ENCODE results near the gene SPTLC3. TPM values are rescaled to one million over a fixed set of nuclear protein-coding genes. Genes with fewer than 3 reads are reported as not detected.

The SPTLC3 gene
- total and polyA plus RNA-seq, 2 of the 13 experiments (the other 11 are each of a cell fraction or from before 2014, with no cell fraction given): 20.5 to 95.6 TPM

- TF ChIP-seq ZFX (CRISPR knock-in tag; IDR thresholded peaks at IDR 0.05; ENCODE audit: low read depth) (0 out of 2 replicates have a peak, but pooled peaks have one; percentile 19), LCORL (IDR thresholded peaks at IDR 0.05) (no peak), LCORL (CRISPR knock-in tag; IDR thresholded peaks at IDR 0.05) (0 out of 2 replicates have a peak, but pooled peaks have one; percentile 3), PHF21A (CRISPR knock-in tag; IDR thresholded peaks at IDR 0.05) (peak; percentile 24; the same call in 1 of the 2 replicates), ZMYM2 (CRISPR knock-in tag; IDR thresholded peaks at IDR 0.05) (0 out of 2 replicates have a peak, but pooled peaks have one; percentile 36), FOXO4 (CRISPR knock-in tag; conservative IDR thresholded peaks at IDR 0.05) (peak; percentile 93; the same call in 1 of the 2 replicates), ZNF709 (CRISPR knock-in tag; IDR thresholded peaks at IDR 0.05) (0 out of 2 replicates have a peak, but pooled peaks have one; percentile 24), ZBTB3 (CRISPR knock-in tag; IDR thresholded peaks at IDR 0.05; ENCODE audit: borderline replicate concordance, low read depth) (no peak), FOXJ3 (CRISPR knock-in tag; IDR thresholded peaks at IDR 0.05; ENCODE audit: borderline replicate concordance) (0 out of 2 replicates have a peak, but pooled peaks have one; percentile 15)
Observed at GRCh38 chr20:12975833-12976608, 32.8 kb upstream of the SPTLC3 start (continued).

GRCh38 chr20:12976720-12977309 lies 32.0 kb upstream of the SPTLC3 start:
- Histone ChIP-seq H3K4me2 (ENCODE audit: low read depth, low read length) (peak overlapping the region; percentile 84), H3K27ac (ENCODE audit: extremely low read length, insufficient read depth, low read length) (peak overlapping the region; percentile 80), H3K4me1 (ENCODE audit: insufficient read depth, low read length) (peaks cover 61% of the 10 kb centered on the region), H3K9ac (ENCODE audit: insufficient read depth, low read depth, low read length) (peak overlapping the region; percentile 57), H2AFZ (ENCODE audit: low read length) (peak overlapping the region; percentile 50), H3K79me2 (ENCODE audit: insufficient read depth, low read length) (no peaks in the 10 kb centered on the region), H4K20me1 (ENCODE audit: insufficient read depth, low read length) (no peaks in the 10 kb centered on the region), H3K9me3 (ENCODE audit: low read length) (peaks cover 8% of the 10 kb centered on the region), H3K27me3 (ENCODE audit: control insufficient read depth in 1 of 2, insufficient read depth in 2 of 2, low read length in 2 of 2) (no peaks in the 10 kb centered on the region), H3K36me3 (replicated peaks in 1 of 2; ENCODE audit: control insufficient read depth in 1 of 2, insufficient read depth in 2 of 2, low read length in 2 of 2) (no peaks in the 10 kb centered on the region), H3K4me3 (replicated peaks in 1 of 3; ENCODE audit: insufficient read depth in 1 of 3, low read depth in 2 of 3, low read length in 3 of 3) (peak overlapping the region; percentile 1 to 43 (median 40); a peak in 5 of 6 replicates)
- no TSS peak for BruUV-seq (replicated peaks)
- DNase-seq (ENCODE audit: low spot score) (peak; percentile 74), ATAC-seq (peak; percentile 70), FAIRE-seq (peak; percentile 23)
- intact Hi-C loops (cut with micrococcal nuclease; ENCODE audit: unreplicated experiment): loop anchor here (1.0 kb wide), 3 partner anchors 82 to 266 kb away; no protein-coding TSS in a partner anchor
- in situ Hi-C loops (cut with HindIII; ENCODE audit: extremely low pct_ligation_motif_present, low pct_unique_long_range_greater_than_20kb): loop anchor here (5.0 to 10.0 kb wide), 2 partner anchors 125 to 808 kb away; partner anchors contain the start of genes ESF1 and NDUFAF5
- ChIA-PET POLR2A (interaction anchor here (0.8 to 3.1 kb wide), 21 partner anchors 10 to 775 kb away, joined by 3 to 36 read pairs (median 6); partner anchors contain the start of gene SPTLC3), CTCF (ENCODE audit: low intra/inter-chr PET ratio, low total read pairs) (no interaction called here)
- 5% methylated on average over 6 of the region's 6 CpGs for WGBS (ENCODE audit: low lambda C conversion rate)
- TF ChIP-seq IRF9 (CRISPR knock-in tag; IDR thresholded peaks at IDR 0.05; ENCODE audit: borderline replicate concordance): no peak
- peak; percentile 3; the same call in 1 of the 2 replicates for TF ChIP-seq KAT7 (CRISPR knock-in tag; IDR thresholded peaks at IDR 0.05; ENCODE audit: borderline replicate concordance)
- peak; percentile 50; the same call in 1 of the 2 replicates for TF ChIP-seq ZNF609 (CRISPR knock-in tag; IDR thresholded peaks at IDR 0.05; ENCODE audit: borderline replicate concordance)
- TF ChIP-seq JDP2 (CRISPR knock-in tag; IDR thresholded peaks at IDR 0.05; ENCODE audit: borderline replicate concordance): no peak
